ENCODE results near the gene LRPAP1. TPM values are rescaled to one million over a fixed set of nuclear protein-coding genes. Genes with fewer than 3 reads are reported as not detected.
"Not testable (repeated sequence)": the region's sequence is repeated elsewhere in the genome, so short reads cannot be mapped to it uniquely, and the experiment has no call there.

Gene LRPAP1
- total RNA-seq, 4 donors from 2014 or later: 168 to 320 (median 259) TPM

- intact Hi-C loops (cut with DNase I): no loop called here
- no peaks in the 10 kb centered on the region for H3K9me3 ChIP-seq
- no peak for TF ChIP-seq CTCF (IDR thresholded peaks at IDR 0.05)
- TF ChIP-seq POLR2A (IDR thresholded peaks at IDR 0.05): no peak
These were observed 40.9 kb upstream of the LRPAP1 start for GRCh38 chr4:3573131-3573530.

GRCh38 chr4:3572363-3572762, 40.1 kb upstream of the LRPAP1 start:
- Histone ChIP-seq H3K9me3 (no peaks in the 10 kb centered on the region), H3K36me3 (no peaks in the 10 kb centered on the region), H3K27me3 (no peaks in the 10 kb centered on the region), H3K27ac (no peak overlapping the region), H3K4me1 (no peaks in the 10 kb centered on the region), H3K4me3 (replicated peaks in 1 of 3) (no peak overlapping the region)
- intact Hi-C loops (cut with DNase I): no loop called here
- no peak for TF ChIP-seq POLR2A (IDR thresholded peaks at IDR 0.05)
- no peak for TF ChIP-seq CTCF (IDR thresholded peaks at IDR 0.05)
- WGBS, 2 donors: 68 to 78% methylated on average over 6 to 7 of the region's 13 CpGs
- DNase-seq: no peak

More at GRCh38 chr4:3573131-3573530, 40.9 kb upstream of the LRPAP1 start:
- no peaks in the 10 kb centered on the region for H3K4me1 ChIP-seq
- H3K4me3 ChIP-seq (replicated peaks in 1 of 3): no peak overlapping the region
- no peak for DNase-seq
- no peaks in the 10 kb centered on the region for H3K27me3 ChIP-seq
- no peak overlapping the region for H3K27ac ChIP-seq
- H3K36me3 ChIP-seq: no peaks in the 10 kb centered on the region
- WGBS, 2 donors: 93% methylated on average over 3 to 11 of the region's 12 CpGs

- Histone ChIP-seq H3K4me3 (replicated peaks in 1 of 3) (no peak overlapping the region), H3K9me3 (no peaks in the 10 kb centered on the region), H3K36me3 (no peaks in the 10 kb centered on the region), H3K27ac (no peak overlapping the region), H3K27me3 (no peaks in the 10 kb centered on the region), H3K4me1 (no peaks in the 10 kb centered on the region)
- WGBS, 2 donors: 93 to 94% methylated on average over 9 to 11 of the region's 11 CpGs
- TF ChIP-seq CTCF (IDR thresholded peaks at IDR 0.05) (no peak), POLR2A (IDR thresholded peaks at IDR 0.05) (no peak)
- DNase-seq: no peak
- intact Hi-C loops (cut with DNase I): no loop called here
These were observed 39.7 kb upstream of the LRPAP1 start for GRCh38 chr4:3571921-3572320.

GRCh38 chr4:3570923-3571322, 38.7 kb upstream of the LRPAP1 start:
- H3K36me3 ChIP-seq; intact Hi-C loops (cut with DNase I); H3K9me3 ChIP-seq; H3K4me1 ChIP-seq; DNase-seq; H3K27me3 ChIP-seq; H3K4me3 ChIP-seq (replicated peaks in 1 of 3); H3K27ac ChIP-seq: not testable (repeated sequence)
- 76% methylated on average over 15 of the region's 15 CpGs for WGBS, 2 donors

- H3K27ac ChIP-seq; H3K4me3 ChIP-seq (replicated peaks in 1 of 3); DNase-seq; H3K4me1 ChIP-seq; H3K9me3 ChIP-seq; intact Hi-C loops (cut with DNase I); H3K27me3 ChIP-seq; H3K36me3 ChIP-seq: not testable (repeated sequence)
- 79 to 84% methylated on average over 12 to 15 of the region's 15 CpGs for WGBS, 2 donors
These were observed 37.4 kb upstream of the LRPAP1 start for GRCh38 chr4:3569611-3570010.

GRCh38 chr4:3566701-3567100, 34.5 kb upstream of the LRPAP1 start:
- H3K4me3 ChIP-seq (replicated peaks in 1 of 3); H3K9me3 ChIP-seq; intact Hi-C loops (cut with DNase I); H3K4me1 ChIP-seq; H3K27me3 ChIP-seq; DNase-seq; H3K27ac ChIP-seq; H3K36me3 ChIP-seq: not testable (repeated sequence)
- 68 to 79% methylated on average over 7 to 8 of the region's 14 CpGs for WGBS, 2 donors

GRCh38 chr4:3566301-3566700, 34.1 kb upstream of the LRPAP1 start:
- peak in 1 of 6 experiments; percentile 7 for TF ChIP-seq CTCF (IDR thresholded peaks at IDR 0.05)
- H3K27me3 ChIP-seq; H3K4me1 ChIP-seq; DNase-seq; H3K9me3 ChIP-seq; H3K27ac ChIP-seq; H3K4me3 ChIP-seq (replicated peaks in 1 of 3); intact Hi-C loops (cut with DNase I); H3K36me3 ChIP-seq: not testable (repeated sequence)
- WGBS, 2 donors: 20 to 36% methylated on average over 10 of the region's 12 CpGs

GRCh38 chr4:3564948-3565347, 32.7 kb upstream of the LRPAP1 start:
- DNase-seq; intact Hi-C loops (cut with DNase I); H3K36me3 ChIP-seq; H3K4me1 ChIP-seq; H3K27me3 ChIP-seq; H3K27ac ChIP-seq; H3K9me3 ChIP-seq; H3K4me3 ChIP-seq (replicated peaks in 1 of 3): not testable (repeated sequence)
- 94 to 97% methylated on average over 22 to 26 of the region's 31 CpGs for WGBS, 2 donors
